ENCODE data around the gene HOMER1. TPM values are rescaled to one million over a fixed set of nuclear protein-coding genes. Genes with fewer than 3 reads are reported as not detected.

The HOMER1 gene, protein sequence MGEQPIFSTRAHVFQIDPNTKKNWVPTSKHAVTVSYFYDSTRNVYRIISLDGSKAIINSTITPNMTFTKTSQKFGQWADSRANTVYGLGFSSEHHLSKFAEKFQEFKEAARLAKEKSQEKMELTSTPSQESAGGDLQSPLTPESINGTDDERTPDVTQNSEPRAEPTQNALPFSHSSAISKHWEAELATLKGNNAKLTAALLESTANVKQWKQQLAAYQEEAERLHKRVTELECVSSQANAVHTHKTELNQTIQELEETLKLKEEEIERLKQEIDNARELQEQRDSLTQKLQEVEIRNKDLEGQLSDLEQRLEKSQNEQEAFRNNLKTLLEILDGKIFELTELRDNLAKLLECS
- 22.6 and 25.0 TPM in 2 replicates for total RNA-seq (2013; cell fraction: nucleolus; rRNA removed)
- total RNA-seq (2014; rRNA removed) (7.1 and 7.4 TPM in 2 replicates), total RNA-seq (2014; rRNA removed; fragmentation: Illumina TruSeq; extraction: Trizol) (20.4 and 22.0 TPM in 2 replicates), total RNA-seq (2021) (9.2 and 12.9 TPM in 2 replicates), polyA plus RNA-seq (2011; rRNA removed) (0.96 and 1.5 TPM in 2 replicates), polyA plus RNA-seq (2014; fragmentation: Illumina TruSeq; extraction: Trizol) (10.0 and 14.4 TPM in 2 replicates), polyA plus RNA-seq (2014; fragmentation: Nextera tagmentation; extraction: Ambion mirVana) (1 to 10 TPM; 5.6 to 7.6 TPM), polyA plus RNA-seq (2014; rRNA removed) (5.0 and 6.0 TPM in 2 replicates), polyA plus RNA-seq (2016; fragmentation: Nextera tagmentation; extraction: Ambion mirVana) (1 to 10 TPM; 7.2 to 9.1 TPM), polyA minus RNA-seq (2011; rRNA and poly(A)+ RNA removed) (0.88 and 3.4 TPM in 2 replicates), Bru-seq, nascent RNA (percentile 50 among the genes with signal in this experiment), BruChase-seq, experiment 1, labeled RNA remaining after a 6-hour chase (percentile 49 among the genes with signal in this experiment), BruChase-seq, experiment 2, labeled RNA remaining after a 2-hour chase (percentile 49 among the genes with signal in this experiment)
- polyA plus RNA-seq (2011; ENCODE audit: low read depth) = 1.5 TPM
- 0.25 and 0.30 TPM in 2 replicates for polyA plus RNA-seq (2011; cell fraction: cytosol; rRNA removed)
- 0.31 and 0.45 TPM in 2 replicates for polyA plus RNA-seq (2011; cell fraction: nucleus; rRNA removed)
- 2.3 and 3.3 TPM in 2 replicates for polyA plus RNA-seq (2012)
- polyA minus RNA-seq (2011; cell fraction: cytosol; rRNA and poly(A)+ RNA removed) = 2.2 TPM in 1 of 2 replicates, not detected in the other
- polyA minus RNA-seq (2011; cell fraction: nucleus; rRNA and poly(A)+ RNA removed) = 1.2 and 1.7 TPM in 2 replicates
- long read RNA-seq, experiment 1 = 0 reads
- long read RNA-seq, experiment 2, partial matches to known transcripts = 0 of 1 reads
- long read RNA-seq, experiment 2, other reads (novel, unspliced or antisense) = 1 of 1 reads

DNA sequence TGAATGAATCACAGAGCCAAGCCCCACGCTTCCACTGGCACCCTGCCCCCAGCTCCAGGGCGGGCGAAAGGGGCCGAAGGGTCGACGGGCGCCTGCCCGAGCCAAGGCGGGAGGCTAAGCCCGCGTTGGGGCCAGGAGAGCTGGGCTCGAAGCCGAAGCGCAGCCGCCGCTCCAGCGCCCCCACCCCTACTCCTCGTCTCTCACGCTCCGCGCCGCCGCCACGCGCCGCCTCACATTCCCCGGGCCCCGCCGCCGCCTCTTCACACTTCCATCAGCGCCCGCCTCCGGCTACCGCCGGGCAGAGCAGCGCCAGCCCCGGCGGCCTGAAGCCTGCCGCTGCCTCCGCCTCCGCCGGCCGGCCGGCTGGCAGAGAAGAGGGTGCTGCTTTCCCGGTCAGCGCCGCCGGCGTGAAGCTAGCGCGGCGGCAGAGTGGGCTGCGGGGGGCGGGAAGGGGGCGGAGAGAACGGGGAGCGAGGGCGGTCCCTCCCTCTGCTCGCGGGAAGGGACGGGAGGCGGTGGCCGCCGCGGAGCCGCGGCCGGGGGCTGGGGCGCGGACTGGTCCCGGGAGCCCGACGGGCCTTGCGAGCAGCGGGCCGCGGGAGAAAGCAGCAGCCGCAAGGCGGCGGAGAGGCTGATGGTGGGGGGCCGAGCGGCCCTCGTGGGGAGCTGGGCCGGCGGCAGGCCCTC lies at the start of gene HOMER1:
Gene HOMER1, minus strand, starts transcription at position 431 of the 687 bp plus-strand sequence. CDS start 1,360 bp downstream, outside the sequence.
- SMC1A ChIA-PET (ENCODE audit: uncharacterized antibody, unreplicated experiment) = interaction anchor here (0.6 to 4.7 kb wide), 2 partner anchors 13 to 23 kb away, joined by 4 to 27 read pairs; no protein-coding TSS in a partner anchor
- DNase-seq (ENCODE audit: low read depth, low spot score) = no peak
- in situ Hi-C loops (cut with MboI) = no loop called here
- TF ChIP-seq RELA (IDR thresholded peaks at IDR 0.05; ENCODE audit: borderline replicate concordance, partially characterized antibody) (no peak), FOXK2 (IDR thresholded peaks at IDR 0.05) (no peak), BRCA1 (IDR thresholded peaks at IDR 0.05; ENCODE audit: low read depth, low read length) (0 out of 2 replicates have a peak, but pooled peaks have one; percentile 29), SMARCA5 (IDR thresholded peaks at IDR 0.05) (peak; percentile 24), RB1 (IDR thresholded peaks at IDR 0.05; ENCODE audit: borderline replicate concordance) (0 out of 2 replicates have a peak, but pooled peaks have one; percentile 40), SIN3A (IDR thresholded peaks at IDR 0.05; ENCODE audit: low read depth, low read length) (peak; percentile 23; the same call in 1 of the 2 replicates), IKZF1 (conservative IDR thresholded peaks at IDR 0.05) (peak; percentile 79; the same call in 1 of the 2 replicates), ZNF207 (IDR thresholded peaks at IDR 0.05; ENCODE audit: borderline replicate concordance) (no peak), BHLHE40 (IDR thresholded peaks at IDR 0.05; ENCODE audit: borderline replicate concordance in 1 of 2, low read depth in 2 of 2, low read length in 1 of 2) (peak in 1 of 2 experiments; percentile 60; a peak in 2 of 4 replicates), HDGF (IDR thresholded peaks at IDR 0.05) (no peak)
- TF ChIP-seq, protein P1, sequence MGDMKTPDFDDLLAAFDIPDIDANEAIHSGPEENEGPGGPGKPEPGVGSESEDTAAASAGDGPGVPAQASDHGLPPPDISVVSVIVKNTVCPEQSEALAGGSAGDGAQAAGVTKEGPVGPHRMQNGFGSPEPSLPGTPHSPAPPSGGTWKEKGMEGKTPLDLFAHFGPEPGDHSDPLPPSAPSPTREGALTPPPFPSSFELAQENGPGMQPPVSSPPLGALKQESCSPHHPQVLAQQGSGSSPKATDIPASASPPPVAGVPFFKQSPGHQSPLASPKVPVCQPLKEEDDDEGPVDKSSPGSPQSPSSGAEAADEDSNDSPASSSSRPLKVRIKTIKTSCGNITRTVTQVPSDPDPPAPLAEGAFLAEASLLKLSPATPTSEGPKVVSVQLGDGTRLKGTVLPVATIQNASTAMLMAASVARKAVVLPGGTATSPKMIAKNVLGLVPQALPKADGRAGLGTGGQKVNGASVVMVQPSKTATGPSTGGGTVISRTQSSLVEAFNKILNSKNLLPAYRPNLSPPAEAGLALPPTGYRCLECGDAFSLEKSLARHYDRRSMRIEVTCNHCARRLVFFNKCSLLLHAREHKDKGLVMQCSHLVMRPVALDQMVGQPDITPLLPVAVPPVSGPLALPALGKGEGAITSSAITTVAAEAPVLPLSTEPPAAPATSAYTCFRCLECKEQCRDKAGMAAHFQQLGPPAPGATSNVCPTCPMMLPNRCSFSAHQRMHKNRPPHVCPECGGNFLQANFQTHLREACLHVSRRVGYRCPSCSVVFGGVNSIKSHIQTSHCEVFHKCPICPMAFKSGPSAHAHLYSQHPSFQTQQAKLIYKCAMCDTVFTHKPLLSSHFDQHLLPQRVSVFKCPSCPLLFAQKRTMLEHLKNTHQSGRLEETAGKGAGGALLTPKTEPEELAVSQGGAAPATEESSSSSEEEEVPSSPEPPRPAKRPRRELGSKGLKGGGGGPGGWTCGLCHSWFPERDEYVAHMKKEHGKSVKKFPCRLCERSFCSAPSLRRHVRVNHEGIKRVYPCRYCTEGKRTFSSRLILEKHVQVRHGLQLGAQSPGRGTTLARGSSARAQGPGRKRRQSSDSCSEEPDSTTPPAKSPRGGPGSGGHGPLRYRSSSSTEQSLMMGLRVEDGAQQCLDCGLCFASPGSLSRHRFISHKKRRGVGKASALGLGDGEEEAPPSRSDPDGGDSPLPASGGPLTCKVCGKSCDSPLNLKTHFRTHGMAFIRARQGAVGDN (IDR thresholded peaks at IDR 0.05) = peak; percentile 46; the same call in 1 of the 2 replicates
- TF ChIP-seq, protein P2, sequence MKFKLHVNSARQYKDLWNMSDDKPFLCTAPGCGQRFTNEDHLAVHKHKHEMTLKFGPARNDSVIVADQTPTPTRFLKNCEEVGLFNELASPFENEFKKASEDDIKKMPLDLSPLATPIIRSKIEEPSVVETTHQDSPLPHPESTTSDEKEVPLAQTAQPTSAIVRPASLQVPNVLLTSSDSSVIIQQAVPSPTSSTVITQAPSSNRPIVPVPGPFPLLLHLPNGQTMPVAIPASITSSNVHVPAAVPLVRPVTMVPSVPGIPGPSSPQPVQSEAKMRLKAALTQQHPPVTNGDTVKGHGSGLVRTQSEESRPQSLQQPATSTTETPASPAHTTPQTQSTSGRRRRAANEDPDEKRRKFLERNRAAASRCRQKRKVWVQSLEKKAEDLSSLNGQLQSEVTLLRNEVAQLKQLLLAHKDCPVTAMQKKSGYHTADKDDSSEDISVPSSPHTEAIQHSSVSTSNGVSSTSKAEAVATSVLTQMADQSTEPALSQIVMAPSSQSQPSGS (IDR thresholded peaks at IDR 0.05; ENCODE audit: low read length) = no peak

More for the DNA sequence above, at the start of gene HOMER1:
- H3K36me3 ChIP-seq (ENCODE audit: control insufficient read depth in 2 of 2, insufficient read depth in 2 of 2, low read length in 1 of 2) = no peaks in the 10 kb centered on the region
- ATAC-seq = peak; percentile 84
- ChIA-PET RAD21 (ENCODE audit: unreplicated experiment) (no interaction called here), CTCF (no interaction called here), POLR2A (interaction anchor here (0.6 to 1.6 kb wide), 6 partner anchors 13 to 743 kb away, joined by 3 to 5 read pairs (median 3); no protein-coding TSS in a partner anchor)
- peak within 1 kb of the TSS; percentile 66 for H2AFZ ChIP-seq (ENCODE audit: control insufficient read depth, low read depth, low read length)
- no peak for FAIRE-seq
- peaks cover 0 to 2% of the 10 kb centered on the region in 2 experiments; a peak in 2 of 4 replicates for H3K27me3 ChIP-seq (replicated peaks in 1 of 2; ENCODE audit: control insufficient read depth in 2 of 2, insufficient read depth in 2 of 2, low read length in 1 of 2)
- peak within 1 kb of the TSS; percentile 71 for H3K4me3 ChIP-seq
- no peaks in the 10 kb centered on the region for H3K9me3 ChIP-seq (replicated peaks; ENCODE audit: control insufficient read depth, insufficient read depth, low read length)
- peak within 1 kb of the TSS; percentile 30 for H3K4me2 ChIP-seq (ENCODE audit: control insufficient read depth, insufficient read depth)
- under 1% methylated on average over 57 of the region's 85 CpGs for WGBS (ENCODE audit: insufficient coverage, insufficient replicate concordance, low lambda C conversion rate, missing lambda C conversion rate)
- peak within 1 kb of the TSS; percentile 68 for H3K9ac ChIP-seq (ENCODE audit: control insufficient read depth, insufficient read depth, low read length)
- peak within 1 kb of the TSS; percentile 58; the same call in 1 of the 2 replicates for H3K27ac ChIP-seq (ENCODE audit: control insufficient read depth, insufficient read depth)
- H3K79me2 ChIP-seq (ENCODE audit: control insufficient read depth, insufficient read depth, low read length) = no peaks in the 10 kb centered on the region; the same call in none of the 2 replicates
- H3K4me1 ChIP-seq (ENCODE audit: control insufficient read depth, insufficient read depth, low read length) = no peaks in the 10 kb centered on the region; the same call in 1 of the 2 replicates
- BruUV-seq (replicated peaks) = no TSS peak
- no peaks in the 10 kb centered on the region for H4K20me1 ChIP-seq (ENCODE audit: control insufficient read depth, insufficient read depth)
- intact Hi-C loops (cut with micrococcal nuclease; ENCODE audit: unreplicated experiment) = loop anchor here (5.0 kb wide), 2 partner anchors 98 to 277 kb away; partner anchors contain the start of genes JMY and TENT2

Measured in GM12878 (cell line).